SW 1271 (cell line): Measurements from ENCODE around the gene VGLL4.
"Not testable (repeated sequence)": the region's sequence is repeated elsewhere in the genome, so short reads cannot be mapped to it uniquely, and the experiment has no call there.

Experiments
- DNase-seq, 2 experiments: peaks; one replicate each; lab custom pipeline; 2025; lab: John Stamatoyannopoulos, UW

VGLL4 gene

DNA sequence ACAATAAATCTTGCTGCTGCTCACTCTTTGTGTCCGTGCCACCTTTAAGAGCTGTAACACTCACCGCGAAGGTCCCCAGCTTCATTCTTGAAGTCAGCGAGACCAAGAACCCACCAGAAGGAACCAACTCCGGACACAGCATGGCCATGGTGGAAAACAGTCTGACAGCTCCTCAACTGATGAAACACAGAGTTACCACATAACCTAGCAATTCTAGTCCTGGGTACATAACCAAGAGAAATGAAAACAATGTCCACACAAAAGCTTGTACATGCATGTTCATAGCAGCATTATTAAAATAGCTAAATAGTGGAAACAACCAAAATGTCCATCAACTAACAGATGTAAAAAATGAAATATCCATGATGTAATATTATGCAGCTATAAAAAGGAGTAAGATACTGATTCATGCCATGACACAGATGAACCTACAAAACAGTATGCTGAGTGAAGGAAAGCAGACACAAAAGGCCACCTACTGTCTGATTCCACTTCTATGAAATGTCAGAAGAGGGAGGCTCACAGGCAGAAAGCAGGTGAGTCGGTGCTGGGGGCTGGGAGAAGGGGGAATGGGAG, 36.8 kb downstream of the VGLL4 start:
- DNase-seq: no peak

DNA sequence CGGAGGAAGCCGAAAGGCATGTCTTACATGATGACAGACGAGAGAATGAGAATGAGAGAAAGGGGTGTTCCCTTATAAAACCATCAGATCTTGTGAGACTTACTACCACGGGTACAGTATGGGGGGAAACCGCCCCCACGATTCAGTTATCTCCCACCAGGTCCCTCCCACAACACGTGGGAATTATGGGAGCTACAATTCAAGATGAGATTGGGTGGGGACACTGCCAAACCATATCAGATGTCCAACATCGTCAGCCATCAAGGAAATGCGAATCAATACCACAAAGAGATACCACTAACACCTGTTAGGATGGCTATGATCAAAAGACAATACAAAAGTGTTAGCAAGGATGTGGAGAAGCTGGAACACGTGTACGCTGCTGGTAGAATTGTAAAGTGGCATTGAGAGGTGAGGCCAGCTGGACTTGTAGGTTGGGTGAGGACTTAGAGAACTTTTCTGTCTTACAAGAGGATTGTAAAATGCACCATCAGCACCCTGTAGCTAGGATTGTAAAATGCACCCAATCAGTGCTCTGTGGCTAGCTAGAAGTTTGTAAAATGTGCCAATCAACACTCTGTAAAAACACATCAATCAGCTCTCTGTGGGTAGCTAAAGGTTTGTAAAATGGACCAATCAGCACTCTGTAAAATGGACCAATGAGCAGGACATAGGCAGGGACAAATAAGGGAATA, 37.5 kb downstream of the VGLL4 start:
- no peak for DNase-seq

DNA sequence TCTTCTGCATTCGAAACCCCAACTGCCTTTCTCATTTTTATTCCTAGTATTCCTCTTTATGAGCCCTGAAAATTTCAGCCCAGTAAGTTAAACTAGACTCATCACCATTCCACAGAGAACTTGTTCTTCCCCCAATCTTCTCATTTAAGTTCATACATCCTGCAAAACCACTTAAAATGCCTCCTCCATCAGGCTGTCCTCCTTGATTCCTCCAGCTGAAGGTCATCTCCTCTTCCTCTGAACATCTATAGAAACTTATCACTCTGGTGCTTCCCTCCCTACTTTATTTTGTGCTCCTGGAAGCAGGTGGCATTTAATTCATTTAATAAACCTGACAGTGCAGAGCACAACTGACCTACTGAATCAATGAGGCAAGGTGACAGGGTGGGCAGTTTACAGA, 38.3 kb downstream of the VGLL4 start:
- DNase-seq: no peak

DNA sequence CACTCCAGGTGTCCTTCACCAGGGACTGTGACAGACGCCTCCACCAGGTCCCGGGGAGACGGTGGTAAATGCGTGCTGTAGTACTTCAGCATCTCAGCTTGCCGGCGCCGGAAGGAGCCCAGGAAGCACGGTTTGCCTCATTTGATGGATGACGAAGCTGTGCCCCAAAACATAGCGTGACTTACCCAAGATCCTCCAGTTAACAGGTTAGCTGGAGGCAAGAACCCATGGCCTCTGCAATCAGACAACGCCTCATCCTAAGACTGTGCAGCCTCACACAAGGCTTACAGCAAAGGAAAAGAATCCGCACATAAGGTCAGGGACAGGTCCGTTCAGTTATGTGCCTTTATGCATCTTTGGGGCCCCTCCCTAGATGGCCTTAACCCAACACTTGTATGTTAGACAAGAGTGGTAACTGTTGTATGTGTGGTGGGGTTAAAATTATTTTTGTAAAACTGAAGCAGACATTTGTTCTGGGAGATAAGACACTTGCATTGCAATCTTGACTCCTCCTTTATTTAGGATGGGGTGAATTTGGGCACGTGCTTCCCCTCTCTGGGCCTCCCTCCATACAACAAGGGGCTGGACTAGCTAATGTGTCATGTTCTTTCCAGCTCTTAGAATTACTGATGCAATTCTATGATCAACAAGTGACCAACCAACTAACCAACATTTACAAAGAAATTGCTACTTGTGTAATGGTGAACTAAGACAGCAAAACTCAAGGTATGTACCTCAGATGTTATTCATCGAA, 39.4 kb downstream of the VGLL4 start:
- DNase-seq: peak in 1 of 2 experiments; percentile 47

DNA sequence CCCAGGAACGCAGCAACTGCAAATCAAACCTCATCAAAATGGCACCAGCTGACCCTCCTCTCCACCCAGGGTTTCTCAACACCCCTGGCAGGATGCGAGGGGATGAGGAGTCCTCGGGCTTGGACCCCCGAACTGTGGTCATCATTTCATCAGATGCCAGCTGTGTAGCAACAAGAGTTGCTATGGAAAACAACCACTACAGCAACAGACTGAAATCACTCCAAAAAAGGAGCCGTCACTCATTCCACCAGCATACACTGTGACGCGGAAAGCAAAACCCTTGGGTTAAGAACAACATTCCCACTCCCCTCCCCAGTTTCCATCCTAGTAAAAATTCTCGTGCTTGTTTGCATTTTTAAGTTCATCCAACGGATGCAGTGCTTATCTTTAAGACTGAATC, 40.1 kb downstream of the VGLL4 start:
- DNase-seq: peak; percentile 45

DNA sequence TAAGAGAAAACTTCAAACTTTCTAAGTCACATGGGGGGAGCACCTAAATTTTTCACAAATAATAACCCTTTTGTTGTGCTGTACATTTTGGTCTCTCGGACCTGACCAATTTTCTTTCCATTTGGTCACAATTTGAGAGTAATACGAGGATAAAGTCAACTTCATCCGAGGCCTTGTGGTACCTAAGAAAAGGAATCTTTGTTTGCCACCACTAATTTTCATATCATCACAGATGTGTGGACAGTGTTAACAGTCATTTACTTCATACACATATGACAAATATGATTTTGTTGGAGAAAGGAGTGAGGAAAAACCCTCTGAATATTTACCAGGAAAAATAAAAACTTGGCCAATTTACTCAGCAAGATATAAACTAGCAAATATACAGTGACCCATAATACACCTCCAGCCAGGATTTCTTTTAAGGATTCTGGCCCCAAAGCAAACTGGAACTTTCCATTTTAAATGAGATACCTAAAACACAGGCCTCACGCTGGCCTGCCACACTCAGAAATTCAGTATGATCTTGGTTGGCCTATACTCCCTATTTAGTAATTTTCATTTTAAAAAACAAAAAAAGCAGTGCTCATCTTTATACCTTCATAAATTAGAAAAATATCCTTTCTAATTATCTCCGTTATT, 40.7 kb downstream of the VGLL4 start:
- DNase-seq: no peak

DNA sequence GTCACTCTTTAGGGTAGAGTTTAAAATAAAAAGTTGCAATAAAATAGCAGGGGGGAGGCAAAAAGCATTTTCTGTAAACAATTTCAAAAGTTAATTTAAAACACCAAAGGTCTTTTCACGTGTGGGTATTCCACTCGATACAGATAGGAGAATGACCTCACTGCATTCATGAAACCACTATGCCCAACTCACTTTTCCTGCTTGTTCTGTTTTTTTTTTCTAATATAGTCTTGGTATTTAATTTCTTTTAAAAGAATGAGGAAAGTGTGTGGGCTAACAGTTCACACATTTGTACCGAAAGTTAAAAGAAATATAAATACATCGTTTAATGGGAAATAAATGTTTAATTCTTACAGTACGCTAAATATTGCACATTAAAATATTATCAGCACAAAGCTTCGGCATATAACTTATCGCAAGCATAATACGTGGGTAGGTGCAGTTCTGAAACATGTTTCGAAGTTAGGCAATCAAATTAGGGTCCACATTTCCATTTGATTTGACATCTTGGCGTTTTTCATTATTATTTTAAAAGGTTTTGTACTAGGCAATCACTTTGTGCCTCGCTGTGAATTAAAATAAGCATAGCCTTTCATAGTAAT, 41.4 kb downstream of the VGLL4 start:
- no peak for DNase-seq

DNA sequence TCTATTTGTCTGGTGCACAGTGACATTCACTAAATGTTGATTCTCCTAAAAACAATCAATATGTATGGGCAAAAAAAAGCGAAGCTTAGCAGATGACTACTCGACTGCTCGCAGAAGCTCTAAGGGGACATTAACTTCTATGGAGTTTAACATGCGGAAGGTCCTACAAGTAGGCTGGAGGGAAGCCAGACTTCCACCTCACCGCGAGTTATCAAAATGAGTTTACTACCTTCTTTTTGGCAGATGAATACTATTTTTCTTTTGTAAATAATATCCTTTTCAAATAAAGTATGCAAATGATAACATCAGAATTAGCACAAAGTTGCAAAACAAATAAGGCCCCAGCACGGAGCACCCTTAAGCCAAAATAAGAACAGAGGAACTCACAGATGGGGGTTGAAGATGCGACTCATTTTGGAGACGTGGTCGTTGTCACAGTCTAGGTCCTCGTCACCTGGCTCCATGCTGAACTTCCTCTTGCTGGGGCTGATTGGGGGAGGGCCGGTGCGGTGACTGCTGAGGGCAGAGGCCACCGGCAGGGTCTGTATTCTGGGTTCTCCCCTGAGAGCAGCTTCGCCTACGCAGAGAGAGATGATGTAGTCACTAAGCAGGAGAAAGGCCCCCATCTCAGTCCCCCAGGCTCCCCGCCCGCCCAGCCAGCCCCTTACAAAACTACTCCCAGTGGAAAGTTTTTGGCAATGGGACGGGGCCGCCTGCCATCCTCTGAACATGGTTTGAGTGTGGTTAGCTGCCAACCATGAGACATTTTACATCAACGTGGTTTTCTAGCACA, 42.1 kb downstream of the VGLL4 start:
- no peak for DNase-seq

DNA sequence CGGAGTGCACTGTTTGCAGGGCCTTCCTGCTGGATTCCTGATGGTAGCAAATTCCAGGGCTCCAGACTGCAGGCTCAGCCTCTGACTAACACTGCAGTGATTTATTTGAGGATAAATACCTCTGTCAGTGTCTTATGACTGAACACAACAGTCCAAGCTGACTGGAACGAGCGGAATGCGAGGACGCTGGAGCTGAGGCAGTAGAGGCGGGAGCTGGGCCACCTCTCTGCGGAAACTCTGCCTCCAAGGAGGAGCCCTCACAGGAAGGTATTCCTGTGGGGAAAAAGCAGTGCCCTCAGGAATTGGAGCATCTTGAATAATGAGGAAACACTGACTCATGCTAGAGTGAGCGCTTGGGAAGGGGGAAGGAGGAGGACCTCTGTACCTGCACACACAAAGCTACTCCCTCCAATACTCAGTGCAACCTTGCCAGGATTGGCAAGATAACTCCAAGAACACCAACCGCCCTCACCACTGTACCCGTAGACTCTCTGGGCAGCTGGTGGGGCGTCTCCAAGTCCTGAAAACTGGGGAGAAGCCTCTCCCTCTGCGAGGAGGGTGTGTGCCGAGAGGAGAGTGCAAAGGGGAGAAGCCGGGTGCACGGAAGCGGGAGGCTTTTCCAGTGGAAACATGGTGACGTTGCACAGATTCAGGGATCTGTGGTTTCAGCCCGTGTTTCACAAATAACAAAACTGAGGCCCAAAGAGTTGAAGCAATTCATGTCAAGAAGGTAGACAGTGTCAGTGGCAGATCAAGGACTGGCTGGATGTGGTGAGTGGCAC, 43.0 kb downstream of the VGLL4 start:
- peak; percentile 97 to 98 for DNase-seq

DNA sequence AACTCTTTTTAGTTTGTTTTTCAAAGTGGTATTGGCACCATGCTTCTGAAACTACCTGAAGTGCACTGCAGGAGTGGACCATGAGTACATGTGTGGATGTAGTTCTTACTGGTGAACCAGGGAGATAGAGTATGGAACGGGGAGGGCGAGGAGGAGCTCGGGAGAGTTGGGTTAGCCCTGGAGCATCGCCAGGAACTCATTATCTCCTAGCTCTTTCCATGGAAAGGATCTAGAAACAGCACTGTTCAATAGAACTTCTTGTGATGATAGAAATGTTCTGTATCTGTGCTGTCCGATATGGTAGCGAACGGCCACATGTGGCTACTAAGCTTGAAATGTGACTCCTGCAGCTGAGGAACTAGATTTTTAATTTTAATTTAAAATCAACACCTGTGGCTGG, 47.3 kb downstream of the VGLL4 start:
- no peak for DNase-seq

DNA sequence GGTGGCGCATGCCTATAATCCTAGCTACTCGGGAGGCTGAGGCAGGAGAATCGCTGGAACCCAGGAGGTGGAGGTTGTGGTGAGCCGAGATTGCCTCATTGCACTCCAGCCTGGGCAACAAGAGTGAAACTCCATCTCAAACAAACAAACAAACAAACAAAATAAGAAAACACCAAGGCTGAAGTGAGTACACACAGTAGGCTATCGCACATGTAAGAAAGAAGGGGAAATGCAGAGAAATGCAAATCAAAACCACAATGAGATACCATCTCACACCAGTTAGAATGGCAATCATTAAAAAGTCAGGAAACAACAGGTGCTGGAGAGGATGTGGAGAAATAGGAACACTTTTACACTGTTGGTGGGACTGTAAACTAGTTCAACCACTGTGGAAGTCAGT, 48.7 kb downstream of the VGLL4 start:
- not testable (repeated sequence) for DNase-seq

DNA sequence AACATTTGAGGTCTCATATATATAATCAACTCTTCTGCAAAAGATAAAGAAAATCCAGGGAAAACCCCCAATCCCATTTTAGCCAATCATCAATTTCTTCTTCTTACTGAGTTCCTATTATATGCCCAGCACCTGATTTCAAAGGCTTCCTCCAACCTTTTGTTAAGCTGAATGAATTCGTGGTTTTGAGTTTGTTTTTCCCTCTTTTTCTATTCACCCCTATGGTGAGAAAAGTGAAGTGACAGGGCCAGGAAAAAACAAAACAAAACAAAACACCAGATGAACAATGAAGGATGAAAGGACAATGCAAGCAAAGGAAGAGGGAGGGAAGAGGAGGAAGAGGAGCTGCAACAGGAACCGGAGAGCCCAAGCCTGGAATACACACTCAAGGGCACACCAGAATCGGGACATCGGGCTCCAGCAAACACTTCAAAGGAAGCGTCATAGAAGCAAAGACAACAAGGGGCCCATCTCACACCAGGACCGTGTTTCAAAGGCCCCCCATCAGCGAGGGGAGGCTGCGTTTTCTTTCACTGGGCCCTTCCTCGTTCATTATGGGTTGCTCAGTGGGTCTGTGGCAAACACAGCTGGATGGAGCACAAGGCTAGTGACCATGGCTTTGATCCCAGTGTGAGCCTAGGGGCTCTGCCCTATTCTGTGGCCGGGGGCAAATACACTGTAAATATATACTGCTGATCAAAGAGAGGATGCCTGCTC, 50.2 kb downstream of the VGLL4 start:
- no peak for DNase-seq

DNA sequence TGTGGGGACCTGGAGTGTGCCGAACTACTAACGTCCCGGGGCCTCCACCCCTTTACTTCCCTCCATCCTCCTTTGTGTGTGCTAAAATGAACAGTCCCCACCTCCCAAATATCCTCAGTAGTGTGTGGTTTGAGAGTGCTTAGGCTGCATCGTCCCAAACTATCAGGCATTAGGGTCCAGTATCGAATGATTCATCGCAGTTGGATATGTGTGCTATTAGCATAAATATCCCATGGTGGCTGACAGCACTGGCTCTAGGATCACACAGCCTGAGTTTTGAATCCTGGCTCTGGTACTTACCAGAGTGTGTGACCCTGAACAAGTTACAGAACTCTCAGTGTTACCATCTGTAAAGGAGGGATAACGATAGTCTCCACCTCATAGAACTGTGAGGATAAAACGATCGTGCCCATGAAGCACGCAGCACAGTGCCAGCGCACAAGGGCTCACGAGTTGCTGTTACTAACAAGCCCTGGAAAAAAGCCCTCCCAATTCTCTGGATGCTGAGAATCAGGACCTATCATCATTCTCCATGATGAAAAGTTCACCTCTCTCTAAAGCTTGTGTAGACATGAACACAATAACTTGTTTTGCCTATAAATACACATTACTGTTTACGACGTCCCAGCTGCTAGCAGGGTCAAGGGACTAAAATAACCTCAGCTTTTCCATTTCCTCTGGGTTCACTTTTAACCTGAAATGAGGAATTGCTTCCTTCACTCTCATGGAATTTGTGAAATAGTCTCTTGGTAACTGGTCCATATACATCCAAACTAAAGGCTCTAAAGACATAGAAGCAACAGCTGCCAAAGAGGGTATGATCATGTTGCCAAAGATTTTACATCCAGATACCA, 51.0 kb downstream of the VGLL4 start:
- DNase-seq: no peak

DNA sequence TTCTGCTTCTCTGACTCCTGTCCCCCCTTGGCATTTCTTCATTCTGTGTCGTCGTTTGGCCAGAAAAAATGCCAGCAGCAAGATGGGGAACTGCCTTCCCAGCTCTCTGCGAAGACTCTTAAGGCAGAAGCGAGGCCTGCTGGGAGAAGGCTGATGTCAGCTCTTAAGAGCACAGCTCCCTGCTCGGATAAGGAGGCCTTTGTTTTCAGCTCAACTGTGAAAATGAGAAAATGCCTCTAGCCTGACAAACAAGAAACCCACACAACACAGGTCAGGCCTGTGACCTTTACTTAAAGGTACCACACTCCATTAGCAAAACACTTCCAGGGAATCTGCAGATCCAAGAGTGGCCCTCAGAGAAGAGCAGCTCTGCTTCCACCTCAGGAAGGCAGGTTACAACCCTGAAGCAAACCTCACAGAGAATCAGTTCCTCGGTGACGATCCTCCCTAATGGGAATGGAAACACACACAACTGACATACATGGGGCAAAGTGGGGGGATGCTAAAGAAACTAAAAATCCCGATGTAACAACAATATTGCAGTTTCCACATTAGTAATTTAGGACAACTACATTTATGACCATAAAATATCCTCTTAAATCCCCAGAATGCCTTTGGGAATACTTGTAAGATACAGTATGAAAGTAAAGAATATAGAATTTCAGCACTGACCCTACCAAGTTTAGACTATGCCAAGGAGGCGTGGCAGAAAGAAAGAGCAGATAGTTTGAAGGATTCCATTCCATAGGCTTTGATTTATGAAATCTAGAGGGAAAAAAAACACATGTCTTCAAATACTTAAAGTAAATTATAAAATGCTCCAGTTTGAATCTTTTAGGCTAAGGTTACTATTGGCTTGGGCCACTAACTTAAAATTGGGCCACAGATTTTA, 52.1 kb downstream of the VGLL4 start:
- DNase-seq: peak; percentile 29 to 52

DNA sequence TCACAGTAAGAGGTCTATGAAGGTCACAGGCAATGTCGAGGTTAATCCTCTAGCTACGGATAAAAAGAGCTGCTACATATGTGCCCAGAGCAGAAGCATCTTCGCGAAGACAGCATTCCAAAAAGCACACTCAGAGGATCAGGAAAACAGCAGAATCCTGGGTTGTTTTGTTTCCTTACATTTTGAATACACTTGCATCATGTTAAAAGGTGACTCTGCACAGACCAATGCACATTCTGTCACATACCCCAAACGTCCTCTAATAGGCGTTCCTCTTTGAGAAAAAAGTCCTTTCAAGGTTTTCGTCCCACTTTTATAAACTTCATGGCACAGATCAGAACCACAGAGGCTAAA, 52.7 kb downstream of the VGLL4 start:
- no peak for DNase-seq

DNA sequence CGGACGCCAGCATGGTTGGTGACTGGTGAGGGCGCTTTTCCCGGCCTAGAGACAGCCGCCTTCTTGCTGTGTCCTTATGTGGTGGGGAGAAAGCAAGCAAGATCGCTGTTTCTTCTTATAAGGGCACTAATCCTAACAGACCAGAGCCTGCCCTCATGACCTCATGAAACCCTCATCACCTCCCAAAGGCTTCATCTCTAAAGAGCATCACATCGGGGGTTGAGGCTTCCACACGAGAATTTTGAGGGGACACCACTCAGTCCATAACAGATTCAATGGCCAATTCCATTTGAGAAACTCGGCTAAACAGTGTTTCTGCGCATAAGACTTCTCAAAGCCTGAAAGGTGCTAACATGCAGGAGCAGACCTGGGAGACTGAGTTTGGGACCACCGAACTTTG, 54.0 kb downstream of the VGLL4 start:
- no peak for DNase-seq

DNA sequence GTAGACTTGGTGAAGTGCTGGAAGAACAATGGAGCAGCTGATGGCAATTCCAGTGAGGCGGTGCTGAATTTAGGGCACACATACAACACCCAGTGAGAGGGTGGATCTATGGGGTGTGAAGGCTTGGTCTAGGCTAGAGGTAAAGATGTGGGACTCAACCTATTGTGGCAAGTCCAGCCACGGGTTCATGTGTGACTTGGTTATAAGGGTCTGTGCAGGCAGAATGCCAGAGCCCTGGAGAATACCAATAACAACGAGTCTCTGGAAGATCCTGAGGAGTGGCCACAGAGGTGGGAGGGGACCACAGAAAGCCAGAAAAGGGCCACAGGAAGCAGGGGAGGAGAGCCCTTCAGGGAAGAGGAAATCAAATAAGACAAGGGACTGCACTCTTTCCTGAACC, 55.0 kb downstream of the VGLL4 start:
- DNase-seq: no peak

DNA sequence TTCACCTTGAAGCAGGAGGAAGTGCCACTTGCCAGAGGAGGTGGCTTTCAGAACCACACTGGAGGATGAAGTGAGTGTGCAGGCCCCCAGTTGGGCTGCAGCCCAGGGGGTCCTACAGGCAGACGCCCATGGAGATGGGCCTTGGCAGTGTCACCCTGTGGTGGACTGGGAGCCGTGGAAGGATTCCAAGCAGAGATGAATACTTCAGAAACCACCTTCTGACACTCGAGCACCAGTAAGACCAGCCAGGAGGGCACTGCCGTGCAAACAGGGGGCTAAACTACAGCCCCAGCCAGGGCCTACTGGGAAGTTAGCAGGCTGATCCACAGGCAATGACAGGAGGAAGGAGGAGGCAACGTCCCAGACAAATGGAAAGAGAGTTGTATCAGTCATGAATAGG, 55.4 kb downstream of the VGLL4 start:
- no peak for DNase-seq
